ENCODE data around the gene GAB2. TPM values are rescaled to one million over a fixed set of nuclear protein-coding genes. Genes with fewer than 3 reads are reported as not detected.

Gene GAB2
- total RNA-seq, 1 experiment from 2014 or later: 10.6 TPM

DNA sequence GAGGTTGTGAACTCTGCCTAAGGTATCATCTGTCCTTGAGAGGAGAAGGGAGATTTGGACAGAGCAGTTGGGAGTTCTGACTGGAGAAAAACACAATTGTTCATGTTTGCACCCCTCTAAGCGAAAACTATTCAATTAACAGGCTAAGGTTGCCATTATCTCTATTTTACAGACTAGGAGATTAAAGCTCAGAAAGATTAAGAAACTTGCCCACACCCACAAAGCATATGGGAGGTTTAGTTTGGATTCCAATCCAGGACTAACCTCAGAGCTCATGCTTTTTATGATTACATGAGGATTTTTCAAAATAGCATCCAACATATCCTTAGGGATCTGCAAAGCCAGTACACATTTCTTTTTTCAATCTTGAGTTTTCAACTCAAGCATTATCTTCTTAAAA is 22.0 kb downstream of the GAB2 start:
- intact Hi-C loops (cut with micrococcal nuclease; ENCODE audit: unreplicated experiment): no loop called here
- H3K9me3 Mint-ChIP-seq (ENCODE audit: low read depth, unreplicated experiment): no peaks in the 10 kb centered on the region
- no TSS peak for BruUV-seq (replicated peaks)
- H3K4me3 Mint-ChIP-seq (ENCODE audit: low read depth, unreplicated experiment): no peak overlapping the region
- H3K36me3 Mint-ChIP-seq (ENCODE audit: insufficient read depth, unreplicated experiment): no peaks in the 10 kb centered on the region
- H3K27me3 Mint-ChIP-seq (ENCODE audit: unreplicated experiment): no peaks in the 10 kb centered on the region
- no peaks in the 10 kb centered on the region for H3K4me1 Mint-ChIP-seq (ENCODE audit: low read depth, unreplicated experiment)
- DNase-seq: no peak
- CTCF ChIA-PET: no interaction called here
- no peak overlapping the region for H3K27ac Mint-ChIP-seq (ENCODE audit: unreplicated experiment)
- TF ChIP-seq, protein P1, sequence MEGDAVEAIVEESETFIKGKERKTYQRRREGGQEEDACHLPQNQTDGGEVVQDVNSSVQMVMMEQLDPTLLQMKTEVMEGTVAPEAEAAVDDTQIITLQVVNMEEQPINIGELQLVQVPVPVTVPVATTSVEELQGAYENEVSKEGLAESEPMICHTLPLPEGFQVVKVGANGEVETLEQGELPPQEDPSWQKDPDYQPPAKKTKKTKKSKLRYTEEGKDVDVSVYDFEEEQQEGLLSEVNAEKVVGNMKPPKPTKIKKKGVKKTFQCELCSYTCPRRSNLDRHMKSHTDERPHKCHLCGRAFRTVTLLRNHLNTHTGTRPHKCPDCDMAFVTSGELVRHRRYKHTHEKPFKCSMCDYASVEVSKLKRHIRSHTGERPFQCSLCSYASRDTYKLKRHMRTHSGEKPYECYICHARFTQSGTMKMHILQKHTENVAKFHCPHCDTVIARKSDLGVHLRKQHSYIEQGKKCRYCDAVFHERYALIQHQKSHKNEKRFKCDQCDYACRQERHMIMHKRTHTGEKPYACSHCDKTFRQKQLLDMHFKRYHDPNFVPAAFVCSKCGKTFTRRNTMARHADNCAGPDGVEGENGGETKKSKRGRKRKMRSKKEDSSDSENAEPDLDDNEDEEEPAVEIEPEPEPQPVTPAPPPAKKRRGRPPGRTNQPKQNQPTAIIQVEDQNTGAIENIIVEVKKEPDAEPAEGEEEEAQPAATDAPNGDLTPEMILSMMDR (IDR thresholded peaks at IDR 0.05; ENCODE audit: unreplicated experiment): no peak

DNA sequence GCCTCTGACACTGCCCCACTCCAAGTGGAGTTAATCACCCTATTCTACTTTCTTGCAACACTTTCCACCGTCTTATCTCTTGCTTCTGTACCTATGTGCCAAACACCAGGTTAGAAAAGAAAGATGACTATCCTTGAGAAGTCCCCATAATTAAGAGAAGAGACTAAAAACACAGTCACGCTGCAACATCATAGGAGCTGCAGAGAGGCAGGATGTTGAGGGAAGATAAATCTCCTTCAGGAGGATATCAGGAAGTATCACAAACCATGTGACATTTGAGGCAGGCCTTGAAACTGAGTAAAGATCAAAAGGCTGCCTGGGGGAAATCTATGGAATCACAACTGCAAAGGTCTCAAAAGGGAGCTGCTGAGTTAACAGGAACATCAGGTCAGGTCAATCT is 24.8 kb downstream of the GAB2 start:
- Mint-ChIP-seq H3K4me3 (ENCODE audit: low read depth, unreplicated experiment) (no peak overlapping the region), H3K4me1 (ENCODE audit: low read depth, unreplicated experiment) (no peaks in the 10 kb centered on the region), H3K27ac (ENCODE audit: unreplicated experiment) (no peak overlapping the region), H3K9me3 (ENCODE audit: low read depth, unreplicated experiment) (no peaks in the 10 kb centered on the region), H3K27me3 (ENCODE audit: unreplicated experiment) (no peaks in the 10 kb centered on the region), H3K36me3 (ENCODE audit: insufficient read depth, unreplicated experiment) (no peaks in the 10 kb centered on the region)
- intact Hi-C loops (cut with micrococcal nuclease; ENCODE audit: unreplicated experiment): no loop called here
- CTCF ChIA-PET: no interaction called here
- DNase-seq: no peak
- TF ChIP-seq, protein P1 (IDR thresholded peaks at IDR 0.05; ENCODE audit: unreplicated experiment): no peak
- no TSS peak for BruUV-seq (replicated peaks)

DNA sequence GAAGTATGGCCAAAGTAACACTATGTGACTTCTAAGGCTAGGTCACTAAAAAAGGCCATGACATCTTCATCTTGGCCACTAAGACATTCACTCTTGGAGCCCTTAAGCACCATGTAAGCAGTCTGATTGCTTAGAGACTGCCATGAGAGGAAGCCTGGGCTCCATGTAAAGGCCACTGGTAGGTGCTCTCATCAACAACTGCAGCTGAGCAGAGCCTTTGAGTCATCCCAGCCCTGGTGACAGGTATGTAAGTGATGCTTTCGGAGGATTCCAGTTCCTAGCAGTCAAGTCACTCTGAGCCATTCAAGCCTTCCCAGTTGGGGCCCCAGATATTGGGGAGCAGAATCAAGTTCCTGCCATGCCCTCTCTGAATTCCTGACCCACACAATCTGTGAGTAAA is 26.2 kb downstream of the GAB2 start:
- no peak for DNase-seq
- Mint-ChIP-seq H3K27me3 (ENCODE audit: unreplicated experiment) (no peaks in the 10 kb centered on the region), H3K4me3 (ENCODE audit: low read depth, unreplicated experiment) (no peak overlapping the region), H3K27ac (ENCODE audit: unreplicated experiment) (no peak overlapping the region), H3K9me3 (ENCODE audit: low read depth, unreplicated experiment) (peaks cover 3% of the 10 kb centered on the region), H3K4me1 (ENCODE audit: low read depth, unreplicated experiment) (no peaks in the 10 kb centered on the region), H3K36me3 (ENCODE audit: insufficient read depth, unreplicated experiment) (no peaks in the 10 kb centered on the region)
- CTCF ChIA-PET: interaction anchor here (0.6 kb wide), 1 partner anchor 10 kb away, joined by 10 read pairs; no protein-coding TSS in a partner anchor
- TF ChIP-seq, protein P1 (IDR thresholded peaks at IDR 0.05; ENCODE audit: unreplicated experiment): no peak
- intact Hi-C loops (cut with micrococcal nuclease; ENCODE audit: unreplicated experiment): no loop called here
- BruUV-seq (replicated peaks): no TSS peak

DNA sequence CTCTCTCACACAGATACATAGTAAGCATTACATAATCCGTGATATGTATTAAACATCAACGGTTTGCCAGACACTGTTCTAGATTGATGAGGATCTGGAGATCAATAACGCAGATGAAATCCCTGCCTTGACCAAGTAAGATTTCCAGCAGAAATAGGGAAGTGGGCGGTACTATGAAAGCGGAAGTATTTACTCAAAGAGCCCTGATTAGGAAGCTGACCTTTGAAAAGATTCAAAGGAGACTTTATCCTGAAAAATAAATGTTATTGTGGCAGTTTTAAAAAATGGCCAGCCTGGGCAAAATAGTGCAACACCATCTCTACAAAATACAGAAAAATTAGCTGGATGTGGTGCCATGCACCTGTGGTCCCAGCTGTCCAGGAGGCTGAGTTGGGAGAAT is 26.8 kb downstream of the GAB2 start:
- no peaks in the 10 kb centered on the region for H3K36me3 Mint-ChIP-seq (ENCODE audit: insufficient read depth, unreplicated experiment)
- intact Hi-C loops (cut with micrococcal nuclease; ENCODE audit: unreplicated experiment): no loop called here
- no peak for DNase-seq
- no peak overlapping the region for H3K27ac Mint-ChIP-seq (ENCODE audit: unreplicated experiment)
- H3K4me3 Mint-ChIP-seq (ENCODE audit: low read depth, unreplicated experiment): no peak overlapping the region
- no peaks in the 10 kb centered on the region for H3K27me3 Mint-ChIP-seq (ENCODE audit: unreplicated experiment)
- TF ChIP-seq, protein P1 (IDR thresholded peaks at IDR 0.05; ENCODE audit: unreplicated experiment): no peak
- CTCF ChIA-PET: no interaction called here
- no peaks in the 10 kb centered on the region for H3K4me1 Mint-ChIP-seq (ENCODE audit: low read depth, unreplicated experiment)
- BruUV-seq (replicated peaks): no TSS peak
- peaks cover 5% of the 10 kb centered on the region for H3K9me3 Mint-ChIP-seq (ENCODE audit: low read depth, unreplicated experiment)

All from Calu3 (cell line).